ENCODE results near the gene DGKQ.

DGKQ gene

GRCh38 chr4:932713-933070 is 40.7 kb downstream of the DGKQ start:
- DNase-seq = no peak
- Histone ChIP-seq H3K9me3 (no peaks in the 10 kb centered on the region), H3K27me3 (no peaks in the 10 kb centered on the region), H3K4me3 (ENCODE audit: low read depth, low read length) (peak overlapping the region; percentile 96), H3K36me3 (no peaks in the 10 kb centered on the region; the same call in 1 of the 2 replicates), H3K4me1 (no peaks in the 10 kb centered on the region; the same call in 1 of the 2 replicates)
- TF ChIP-seq CTCF (IDR thresholded peaks at IDR 0.05; ENCODE audit: low read depth, low read length) = peak; percentile 16; the same call in 1 of the 2 replicates

GRCh38 chr4:931960-932712 is 41.2 kb downstream of the DGKQ start, which contains the start of the genes GAK and TMEM175:
TSS of gene GAK (minus strand) at chr4:932316. CDS start at chr4:932187, 129 bp downstream.
TSS of gene TMEM175 (plus strand) at chr4:932460. CDS start at chr4:947740, 15,280 bp downstream.
- DNase-seq = peak; percentile 98
- H3K27me3 ChIP-seq = no peaks in the 10 kb centered on the region
- TF ChIP-seq CTCF (IDR thresholded peaks at IDR 0.05; ENCODE audit: low read depth, low read length) = no peak
- peak within 1 kb of the TSS; percentile 96 for H3K4me3 ChIP-seq (ENCODE audit: low read depth, low read length)
- H3K4me1 ChIP-seq = no peaks in the 10 kb centered on the region; the same call in 1 of the 2 replicates
- H3K9me3 ChIP-seq = no peaks in the 10 kb centered on the region
- H3K36me3 ChIP-seq = no peaks in the 10 kb centered on the region; the same call in 1 of the 2 replicates

- TF ChIP-seq CTCF (IDR thresholded peaks at IDR 0.05; ENCODE audit: low read depth, low read length) = no peak
- Histone ChIP-seq H3K36me3 (no peaks in the 10 kb centered on the region; the same call in 1 of the 2 replicates), H3K4me1 (no peaks in the 10 kb centered on the region; the same call in 1 of the 2 replicates), H3K9me3 (no peaks in the 10 kb centered on the region), H3K4me3 (ENCODE audit: low read depth, low read length) (peak overlapping the region; percentile 96), H3K27me3 (no peaks in the 10 kb centered on the region)
- DNase-seq = no peak
Measured at GRCh38 chr4:931194-931959, 42.0 kb downstream of the DGKQ start.

DNA sequence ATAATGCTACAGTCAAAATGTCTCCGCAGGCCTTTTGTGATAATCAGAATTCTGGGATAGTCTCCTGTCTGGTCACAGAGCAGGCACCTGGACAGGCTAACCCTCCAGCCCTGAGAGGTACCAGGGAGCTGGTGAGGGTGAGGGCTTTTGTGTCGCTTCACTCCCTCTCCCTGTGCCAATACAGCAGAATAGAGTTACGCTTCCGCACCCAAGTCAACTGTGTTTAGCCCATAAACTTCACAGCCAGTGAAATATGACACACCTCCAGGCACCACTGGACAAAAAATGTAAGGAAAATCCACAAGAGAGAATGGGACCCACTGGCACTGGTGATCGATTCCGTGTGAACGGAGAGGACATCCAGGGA is 42.6 kb downstream of the DGKQ start:
- H3K27me3 ChIP-seq = no peaks in the 10 kb centered on the region
- no peaks in the 10 kb centered on the region; the same call in 1 of the 2 replicates for H3K36me3 ChIP-seq
- TF ChIP-seq CTCF (IDR thresholded peaks at IDR 0.05; ENCODE audit: low read depth, low read length) = no peak
- no peaks in the 10 kb centered on the region; the same call in 1 of the 2 replicates for H3K4me1 ChIP-seq
- no peak for DNase-seq
- peak overlapping the region; percentile 96 for H3K4me3 ChIP-seq (ENCODE audit: low read depth, low read length)
- no peaks in the 10 kb centered on the region for H3K9me3 ChIP-seq

DNA sequence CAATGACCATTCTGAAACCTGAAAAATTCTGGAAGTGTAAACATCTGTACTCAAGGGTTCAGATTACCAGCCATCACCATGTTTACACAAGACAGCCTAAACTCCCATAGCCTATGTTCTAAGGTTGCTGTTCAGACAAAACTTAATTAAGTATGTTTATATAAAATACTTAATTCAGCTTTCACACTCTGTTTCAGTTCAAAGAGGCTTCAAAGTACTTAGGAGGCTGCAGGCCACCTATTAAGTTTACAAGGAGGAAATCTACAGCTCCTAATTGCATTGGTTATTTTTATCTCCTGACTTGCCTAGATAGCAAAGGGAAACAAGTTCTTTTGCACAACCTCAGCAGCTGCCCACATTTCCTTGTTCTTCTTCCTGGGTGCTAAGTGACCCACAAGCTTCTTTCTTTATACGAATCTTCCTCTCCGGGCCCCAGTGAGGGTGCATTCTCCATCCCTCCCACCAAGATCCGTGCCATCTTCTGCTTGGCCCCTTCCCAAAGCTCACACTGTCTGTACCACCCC is 43.3 kb downstream of the DGKQ start:
- H3K4me1 ChIP-seq = no peaks in the 10 kb centered on the region; the same call in 1 of the 2 replicates
- TF ChIP-seq CTCF (IDR thresholded peaks at IDR 0.05; ENCODE audit: low read depth, low read length) = no peak
- no peaks in the 10 kb centered on the region for H3K27me3 ChIP-seq
- H3K9me3 ChIP-seq = no peaks in the 10 kb centered on the region
- H3K36me3 ChIP-seq = no peaks in the 10 kb centered on the region; the same call in 1 of the 2 replicates
- H3K4me3 ChIP-seq (ENCODE audit: low read depth, low read length) = no peak overlapping the region
- DNase-seq = no peak
